ENCODE data around the gene LMF1. TPM values are rescaled to one million over a fixed set of nuclear protein-coding genes. Genes with fewer than 3 reads are reported as not detected.

Gene LMF1
- total and polyA plus RNA-seq, 9 of the 15 experiments (the other 6 are each of a cell fraction or from before 2014, with no cell fraction given): 0.11 to 1.6 (median 0.55) TPM; not detected in 1

DNA sequence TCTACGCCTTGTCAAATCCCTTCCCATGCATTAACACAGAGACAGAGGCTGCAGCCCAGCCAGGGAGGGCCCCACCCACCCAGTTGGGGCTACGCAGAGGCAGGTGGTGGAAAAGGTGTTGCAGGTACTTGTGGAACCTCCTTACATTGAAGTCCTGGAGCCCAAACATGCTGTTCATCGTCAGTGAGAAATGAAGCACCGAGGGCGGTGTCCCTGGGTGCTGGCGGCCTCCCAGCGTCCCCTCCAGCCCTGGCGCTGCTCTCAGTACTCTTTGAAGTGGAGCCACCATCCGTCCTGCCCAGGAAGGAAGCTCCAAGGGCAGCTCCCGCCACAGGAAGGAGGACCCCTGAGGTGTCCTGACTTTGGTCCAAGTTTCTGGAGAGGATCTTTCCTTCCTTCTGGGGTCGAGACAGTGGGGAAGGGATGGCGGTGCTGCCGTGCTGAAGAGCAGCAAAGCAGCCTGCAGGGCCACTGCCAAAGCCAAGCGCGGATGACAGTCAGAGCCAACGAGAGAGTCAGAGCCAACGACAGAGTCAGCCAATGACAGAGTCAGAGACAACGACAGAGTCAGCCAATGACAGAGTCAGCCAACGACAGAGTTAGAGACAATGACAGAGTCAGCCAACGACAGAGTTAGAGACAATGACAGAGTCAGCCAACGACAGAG lies 23.4 kb downstream of the LMF1 start:
- TF ChIP-seq NFXL1 (CRISPR knock-in tag; IDR thresholded peaks at IDR 0.05) (no peak), ZNF384 (IDR thresholded peaks at IDR 0.05; ENCODE audit: low read depth, low read length) (no peak), LARP7 (IDR thresholded peaks at IDR 0.05) (no peak), HDAC8 (tag; IDR thresholded peaks at IDR 0.05) (no peak), ZNF232 (CRISPR knock-in tag; IDR thresholded peaks at IDR 0.05) (no peak), HMG20B (CRISPR knock-in tag; IDR thresholded peaks at IDR 0.05) (no peak), ZNF445 (CRISPR knock-in tag; IDR thresholded peaks at IDR 0.05; ENCODE audit: low read depth) (no peak), LEF1 (IDR thresholded peaks at IDR 0.05) (no peak), TCF7 (IDR thresholded peaks at IDR 0.05; ENCODE audit: borderline replicate concordance) (no peak), RNF2 (IDR thresholded peaks at IDR 0.05) (no peak), ZNF133 (CRISPR knock-in tag; IDR thresholded peaks at IDR 0.05) (no peak), MAX (CRISPR knock-in tag; IDR thresholded peaks at IDR 0.05) (no peak), ZEB2 (IDR thresholded peaks at IDR 0.05) (no peak), BDP1 (IDR thresholded peaks at IDR 0.05; ENCODE audit: insufficient read depth, insufficient read length) (no peak), ZNF347 (CRISPR knock-in tag; IDR thresholded peaks at IDR 0.05; ENCODE audit: low read depth) (no peak)
- TF ChIP-seq, protein P1, sequence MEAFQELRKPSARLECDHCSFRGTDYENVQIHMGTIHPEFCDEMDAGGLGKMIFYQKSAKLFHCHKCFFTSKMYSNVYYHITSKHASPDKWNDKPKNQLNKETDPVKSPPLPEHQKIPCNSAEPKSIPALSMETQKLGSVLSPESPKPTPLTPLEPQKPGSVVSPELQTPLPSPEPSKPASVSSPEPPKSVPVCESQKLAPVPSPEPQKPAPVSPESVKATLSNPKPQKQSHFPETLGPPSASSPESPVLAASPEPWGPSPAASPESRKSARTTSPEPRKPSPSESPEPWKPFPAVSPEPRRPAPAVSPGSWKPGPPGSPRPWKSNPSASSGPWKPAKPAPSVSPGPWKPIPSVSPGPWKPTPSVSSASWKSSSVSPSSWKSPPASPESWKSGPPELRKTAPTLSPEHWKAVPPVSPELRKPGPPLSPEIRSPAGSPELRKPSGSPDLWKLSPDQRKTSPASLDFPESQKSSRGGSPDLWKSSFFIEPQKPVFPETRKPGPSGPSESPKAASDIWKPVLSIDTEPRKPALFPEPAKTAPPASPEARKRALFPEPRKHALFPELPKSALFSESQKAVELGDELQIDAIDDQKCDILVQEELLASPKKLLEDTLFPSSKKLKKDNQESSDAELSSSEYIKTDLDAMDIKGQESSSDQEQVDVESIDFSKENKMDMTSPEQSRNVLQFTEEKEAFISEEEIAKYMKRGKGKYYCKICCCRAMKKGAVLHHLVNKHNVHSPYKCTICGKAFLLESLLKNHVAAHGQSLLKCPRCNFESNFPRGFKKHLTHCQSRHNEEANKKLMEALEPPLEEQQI (IDR thresholded peaks at IDR 0.05): no peak
- Histone ChIP-seq H2AFZ (ENCODE audit: low read depth, low read length) (no peak overlapping the region), H3K36me3 (ENCODE audit: control insufficient read depth, insufficient read depth, low read length) (no peaks in the 10 kb centered on the region), H3K27ac (ENCODE audit: extremely low read depth, low read depth, low read length) (no peak overlapping the region), H3K4me2 (ENCODE audit: insufficient read depth, low read length) (no peak overlapping the region), H3K9me3 (replicated peaks; ENCODE audit: control insufficient read depth, insufficient read depth, low read depth, low read length) (no peaks in the 10 kb centered on the region), H3K79me2 (ENCODE audit: control insufficient read depth, insufficient read depth, low read length) (no peaks in the 10 kb centered on the region), H3K9ac (ENCODE audit: insufficient read depth in 1 of 2, low read depth in 2 of 2, low read length in 2 of 2) (no peak overlapping the region), H4K20me1 (replicated peaks; ENCODE audit: control insufficient read depth, insufficient read depth, low read length) (no peaks in the 10 kb centered on the region), H3K9me1 (ENCODE audit: control insufficient read depth, insufficient read depth, low read length) (no peaks in the 10 kb centered on the region), H3K4me1 (replicated peaks in 1 of 2; ENCODE audit: control insufficient read depth in 2 of 2, insufficient read depth in 2 of 2, low read length in 2 of 2) (peaks cover 0 to 10% of the 10 kb centered on the region in 2 experiments; a peak in 4 of 5 replicates), H3K27me3 (ENCODE audit: control insufficient read depth in 2 of 2, insufficient read depth in 2 of 2, low read length in 2 of 2) (peaks cover 19 to 36% of the 10 kb centered on the region in 2 experiments), H3K4me3 (no peak overlapping the region)
- FAIRE-seq: no peak
- CTCF ChIA-PET (ENCODE audit: low intra/inter-chr PET ratio): no interaction called here
- POLR2A ChIA-PET: interaction anchor here (1.0 kb wide), 1 partner anchor 12 kb away, joined by 4 read pairs; no protein-coding TSS in a partner anchor
- BruUV-seq (replicated peaks): no TSS peak
- 13% methylated on average over 21 of the region's 21 CpGs for WGBS (ENCODE audit: insufficient coverage, low coverage, missing lambda C conversion rate)
- ATAC-seq: no peak
- DNase-seq (ENCODE audit: extremely low read depth in 1 of 4, low spot score in 3 of 4): no peak
- intact Hi-C loops (cut with micrococcal nuclease) (no loop called here), in situ Hi-C loops (cut with MboI) (no loop called here)

All from K562 (cell line).